ENCODE results near the gene ASPM.

ASPM gene

GRCh38 chr1:197159461-197159860 is 13.0 kb upstream of the ASPM start:
- TF ChIP-seq, protein P1, sequence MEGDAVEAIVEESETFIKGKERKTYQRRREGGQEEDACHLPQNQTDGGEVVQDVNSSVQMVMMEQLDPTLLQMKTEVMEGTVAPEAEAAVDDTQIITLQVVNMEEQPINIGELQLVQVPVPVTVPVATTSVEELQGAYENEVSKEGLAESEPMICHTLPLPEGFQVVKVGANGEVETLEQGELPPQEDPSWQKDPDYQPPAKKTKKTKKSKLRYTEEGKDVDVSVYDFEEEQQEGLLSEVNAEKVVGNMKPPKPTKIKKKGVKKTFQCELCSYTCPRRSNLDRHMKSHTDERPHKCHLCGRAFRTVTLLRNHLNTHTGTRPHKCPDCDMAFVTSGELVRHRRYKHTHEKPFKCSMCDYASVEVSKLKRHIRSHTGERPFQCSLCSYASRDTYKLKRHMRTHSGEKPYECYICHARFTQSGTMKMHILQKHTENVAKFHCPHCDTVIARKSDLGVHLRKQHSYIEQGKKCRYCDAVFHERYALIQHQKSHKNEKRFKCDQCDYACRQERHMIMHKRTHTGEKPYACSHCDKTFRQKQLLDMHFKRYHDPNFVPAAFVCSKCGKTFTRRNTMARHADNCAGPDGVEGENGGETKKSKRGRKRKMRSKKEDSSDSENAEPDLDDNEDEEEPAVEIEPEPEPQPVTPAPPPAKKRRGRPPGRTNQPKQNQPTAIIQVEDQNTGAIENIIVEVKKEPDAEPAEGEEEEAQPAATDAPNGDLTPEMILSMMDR (IDR thresholded peaks at IDR 0.05; ENCODE audit: low read depth, low read length): no peak
- DNase-seq (ENCODE audit: low read depth in 2 of 2): peak in 1 of 2 donors; percentile 66
- H3K4me3 ChIP-seq (replicated peaks in 1 of 2; ENCODE audit: low read depth in 2 of 2, low read length in 2 of 2): no peak overlapping the region

GRCh38 chr1:197156692-197157091 is 10.2 kb upstream of the ASPM start:
- TF ChIP-seq, protein P1 (IDR thresholded peaks at IDR 0.05; ENCODE audit: low read depth, low read length): no peak
- H3K4me3 ChIP-seq (replicated peaks in 1 of 2; ENCODE audit: low read depth in 2 of 2, low read length in 2 of 2): no peak overlapping the region
- peak in 1 of 2 donors; percentile 21 for DNase-seq (ENCODE audit: low read depth in 2 of 2)

GRCh38 chr1:197152662-197153061 is 6.2 kb upstream of the ASPM start:
- H3K4me3 ChIP-seq (replicated peaks in 1 of 2; ENCODE audit: low read depth in 2 of 2, low read length in 2 of 2): no peak overlapping the region
- TF ChIP-seq, protein P1 (IDR thresholded peaks at IDR 0.05; ENCODE audit: low read depth, low read length): no peak
- DNase-seq (ENCODE audit: low read depth in 2 of 2): no peak

- H3K4me3 ChIP-seq (replicated peaks in 1 of 2; ENCODE audit: low read depth in 2 of 2, low read length in 2 of 2): no peak overlapping the region
- TF ChIP-seq, protein P1 (IDR thresholded peaks at IDR 0.05; ENCODE audit: low read depth, low read length): no peak
- no peak for DNase-seq (ENCODE audit: low read depth in 2 of 2)
Measured at GRCh38 chr1:197151185-197151584, 4.7 kb upstream of the ASPM start.

DNA sequence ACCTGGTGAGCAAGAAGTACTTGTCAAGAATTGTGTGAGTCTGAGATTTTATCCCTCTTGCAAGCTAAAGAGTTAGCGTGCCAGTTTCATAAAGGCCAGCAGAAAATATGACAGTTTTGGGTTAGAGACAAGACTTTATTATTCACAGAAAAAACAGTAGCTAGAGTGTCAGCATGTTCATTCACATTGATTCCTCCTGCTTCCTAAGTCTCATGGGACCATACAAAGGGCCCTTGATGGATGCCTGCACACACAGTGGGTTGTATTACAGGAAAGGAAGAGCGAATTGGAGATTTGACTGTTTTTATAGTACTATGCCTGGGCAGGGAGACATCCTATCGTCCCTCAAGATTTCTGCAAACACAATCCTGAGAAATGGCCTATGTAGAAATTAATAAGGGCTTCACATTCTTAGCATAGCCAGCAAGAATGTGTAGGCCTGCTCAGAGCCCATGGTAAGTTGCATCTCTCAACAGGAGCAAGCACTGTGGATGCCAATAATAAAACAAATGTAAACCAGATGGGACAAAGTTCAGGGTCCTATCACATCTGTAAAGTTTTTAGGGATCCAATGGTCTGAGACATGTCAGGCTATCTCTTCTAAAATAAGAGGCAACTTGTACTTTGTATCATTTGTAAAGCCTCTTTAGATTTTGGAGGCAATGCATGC is 4.0 kb upstream of the ASPM start:
- TF ChIP-seq, protein P1 (IDR thresholded peaks at IDR 0.05; ENCODE audit: low read depth, low read length): no peak
- no peak for DNase-seq (ENCODE audit: low read depth in 2 of 2)
- no peak overlapping the region for H3K4me3 ChIP-seq (replicated peaks in 1 of 2; ENCODE audit: low read depth in 2 of 2, low read length in 2 of 2)

GRCh38 chr1:197149340-197149739 is 2.9 kb upstream of the ASPM start:
- DNase-seq (ENCODE audit: low read depth in 2 of 2): no peak
- TF ChIP-seq, protein P1 (IDR thresholded peaks at IDR 0.05; ENCODE audit: low read depth, low read length): no peak
- H3K4me3 ChIP-seq (replicated peaks in 1 of 2; ENCODE audit: low read depth in 2 of 2, low read length in 2 of 2): no peak overlapping the region

Data from cardiac fibroblast (primary cell).